Transverse colon (tissue), 3 donors: ENCODE data around the gene SHLD2.

Source experiments
- CTCF ChIP-seq, 5 experiments: fragments of 200-600 bp in 3 of 5; fragments of 450-650 bp in 2 of 5; sonication (generic) in 3 of 5; IDR thresholded peaks; 1 replicate in 2 of 5; 2 replicates in 3 of 5; pipeline ENCODE4 v1.5.1; 2016 to 2017; ENCODE audit warnings: antibody characterized with exemption in 5 of 5, inconsistent platforms in 3 of 5, mild to moderate bottlenecking in 2 of 5, moderate library complexity in 1 of 5
- EP300 ChIP-seq: sonication (generic); formaldehyde crosslinking; IDR thresholded peaks from one replicate; pipeline ENCODE4 v1.6.1; 2017; ENCODE audit warnings: antibody characterized with exemption, low read depth
- POLR2A ChIP-seq: fragments of 450-650 bp; IDR thresholded peaks from one replicate; pipeline ENCODE4 v1.6.1; 2016; ENCODE audit warnings: antibody characterized with exemption, mild to moderate bottlenecking, moderate library complexity

- TF ChIP-seq CTCF (IDR thresholded peaks at IDR 0.05) = no peak
- TF ChIP-seq EP300 = no peak
- no peak for TF ChIP-seq POLR2A
Observed at GRCh38 chr10:87059401-87059800, 35.6 kb upstream of the SHLD2 start.
